ENCODE data around the gene AGPAT1.

AGPAT1 gene

GRCh38 chr6:32168807-32169591, 6.9 kb downstream of the AGPAT1 start:
- H3K9me2 ChIP-seq (replicated peaks; ENCODE audit: insufficient read depth, low read length) = no peaks in the 10 kb centered on the region
- H3K4me3 ChIP-seq (ENCODE audit: insufficient read depth, low read length, poor library complexity, severe bottlenecking) = no peak overlapping the region
- no peak overlapping the region for H3K4me2 ChIP-seq (ENCODE audit: low read depth, low read length, poor library complexity, severe bottlenecking)
- no peaks in the 10 kb centered on the region for H3F3A ChIP-seq (ENCODE audit: insufficient read depth)
- no peaks in the 10 kb centered on the region for H4K20me1 ChIP-seq (ENCODE audit: low read depth, low read length)
- H3K27ac ChIP-seq (ENCODE audit: low read depth, low read length) = no peak overlapping the region
- no peaks in the 10 kb centered on the region for H3K36me3 ChIP-seq (ENCODE audit: low read length)
- TF ChIP-seq CTCF (IDR thresholded peaks at IDR 0.05; ENCODE audit: insufficient read depth, low read length, poor library complexity, severe bottlenecking) = no peak
- no peak for TF ChIP-seq EZH2phosphoT487 (conservative IDR thresholded peaks at IDR 0.05; ENCODE audit: low read length)
- H3K9me3 ChIP-seq (ENCODE audit: insufficient read depth, low read length) = no peaks in the 10 kb centered on the region
- H2AFZ ChIP-seq (ENCODE audit: low read depth, low read length, severe bottlenecking) = no peak overlapping the region
- H3K27me3 ChIP-seq (ENCODE audit: low read length) = no peaks in the 10 kb centered on the region
- no peak overlapping the region for H3K9ac ChIP-seq (ENCODE audit: low read length)
- H3K79me2 ChIP-seq (ENCODE audit: insufficient read depth, low read length) = peaks cover under 1% of the 10 kb centered on the region; the same call in 1 of the 2 replicates

- Histone ChIP-seq H3F3A (ENCODE audit: insufficient read depth) (no peaks in the 10 kb centered on the region), H3K27ac (ENCODE audit: low read depth, low read length) (0 out of 2 replicates have a peak overlapping the region, but pooled peaks have one; percentile 2), H2AFZ (ENCODE audit: low read depth, low read length, severe bottlenecking) (no peak overlapping the region), H3K9ac (ENCODE audit: low read length) (no peak overlapping the region), H3K9me2 (replicated peaks; ENCODE audit: insufficient read depth, low read length) (no peaks in the 10 kb centered on the region), H3K9me3 (ENCODE audit: insufficient read depth, low read length) (no peaks in the 10 kb centered on the region), H3K4me3 (ENCODE audit: insufficient read depth, low read length, poor library complexity, severe bottlenecking) (no peak overlapping the region), H3K36me3 (ENCODE audit: low read length) (no peaks in the 10 kb centered on the region), H3K27me3 (ENCODE audit: low read length) (no peaks in the 10 kb centered on the region), H3K79me2 (ENCODE audit: insufficient read depth, low read length) (no peaks in the 10 kb centered on the region; the same call in 1 of the 2 replicates), H4K20me1 (ENCODE audit: low read depth, low read length) (no peaks in the 10 kb centered on the region), H3K4me2 (ENCODE audit: low read depth, low read length, poor library complexity, severe bottlenecking) (no peak overlapping the region)
- TF ChIP-seq CTCF (IDR thresholded peaks at IDR 0.05; ENCODE audit: insufficient read depth, low read length, poor library complexity, severe bottlenecking) (no peak), EZH2phosphoT487 (conservative IDR thresholded peaks at IDR 0.05; ENCODE audit: low read length) (no peak)
These were observed 7.5 kb downstream of the AGPAT1 start for GRCh38 chr6:32168350-32168749.

GRCh38 chr6:32167761-32168262, 8.1 kb downstream of the AGPAT1 start:
- no peak overlapping the region for H3K9ac ChIP-seq (ENCODE audit: low read length)
- H3K79me2 ChIP-seq (ENCODE audit: insufficient read depth, low read length) = no peaks in the 10 kb centered on the region
- no peak overlapping the region for H3K4me3 ChIP-seq (ENCODE audit: insufficient read depth, low read length, poor library complexity, severe bottlenecking)
- no peaks in the 10 kb centered on the region for H4K20me1 ChIP-seq (ENCODE audit: low read depth, low read length)
- no peak overlapping the region for H2AFZ ChIP-seq (ENCODE audit: low read depth, low read length, severe bottlenecking)
- H3K9me3 ChIP-seq (ENCODE audit: insufficient read depth, low read length) = no peaks in the 10 kb centered on the region
- H3K27me3 ChIP-seq (ENCODE audit: low read length) = no peaks in the 10 kb centered on the region
- H3K27ac ChIP-seq (ENCODE audit: low read depth, low read length) = 0 out of 2 replicates have a peak overlapping the region, but pooled peaks have one; percentile 2
- no peaks in the 10 kb centered on the region for H3K9me2 ChIP-seq (replicated peaks; ENCODE audit: insufficient read depth, low read length)
- TF ChIP-seq EZH2phosphoT487 (conservative IDR thresholded peaks at IDR 0.05; ENCODE audit: low read length) (no peak), CTCF (IDR thresholded peaks at IDR 0.05; ENCODE audit: insufficient read depth, low read length, poor library complexity, severe bottlenecking) (no peak)
- no peak overlapping the region for H3K4me2 ChIP-seq (ENCODE audit: low read depth, low read length, poor library complexity, severe bottlenecking)
- H3F3A ChIP-seq (ENCODE audit: insufficient read depth) = no peaks in the 10 kb centered on the region
- H3K36me3 ChIP-seq (ENCODE audit: low read length) = no peaks in the 10 kb centered on the region
